Measurements from ENCODE around the gene ACVR2B.

DNA sequence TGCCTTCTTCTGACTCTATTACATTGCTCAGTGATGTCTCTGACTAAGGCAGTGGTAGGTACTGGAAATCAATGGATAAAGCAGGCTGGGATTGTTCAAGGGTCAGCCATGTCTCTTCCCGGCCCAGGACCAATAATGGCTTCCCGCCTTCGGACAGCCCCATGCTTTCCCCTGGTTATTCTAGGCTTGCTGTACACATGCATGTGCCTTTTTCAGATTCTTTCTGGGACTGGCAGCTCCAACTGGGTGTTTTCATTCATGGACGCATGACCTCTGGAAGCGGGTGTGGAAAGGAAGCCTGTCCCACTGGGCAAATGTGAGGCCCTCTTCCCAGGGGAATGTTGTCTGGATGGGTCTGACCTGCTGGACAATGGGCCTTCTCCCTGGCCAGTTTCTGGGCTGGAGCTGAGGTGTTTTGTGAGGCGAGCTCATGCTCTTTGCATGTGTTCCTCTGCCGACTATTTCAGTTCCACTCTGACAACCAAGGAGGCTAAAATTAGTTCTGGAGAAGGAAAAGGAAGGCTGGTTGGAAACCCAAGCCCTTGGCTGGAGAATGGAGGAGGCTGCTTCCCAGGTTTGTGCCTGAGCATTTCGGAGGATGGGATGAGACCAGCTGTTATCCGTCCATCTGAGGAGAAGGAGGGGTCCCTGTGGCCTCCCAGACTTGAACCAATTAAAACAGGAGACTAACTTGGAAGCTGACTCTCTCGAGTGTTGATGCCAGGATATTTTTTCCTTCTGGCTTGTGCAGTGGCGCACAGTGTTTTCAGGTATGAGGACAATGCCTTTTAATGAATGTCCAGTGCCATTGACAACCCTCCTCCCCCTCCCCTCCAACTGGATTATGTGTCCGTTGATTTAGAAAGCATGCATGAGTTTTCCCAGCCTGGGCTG lies 6.9 kb downstream of the ACVR2B start:
- TF ChIP-seq, protein P1, sequence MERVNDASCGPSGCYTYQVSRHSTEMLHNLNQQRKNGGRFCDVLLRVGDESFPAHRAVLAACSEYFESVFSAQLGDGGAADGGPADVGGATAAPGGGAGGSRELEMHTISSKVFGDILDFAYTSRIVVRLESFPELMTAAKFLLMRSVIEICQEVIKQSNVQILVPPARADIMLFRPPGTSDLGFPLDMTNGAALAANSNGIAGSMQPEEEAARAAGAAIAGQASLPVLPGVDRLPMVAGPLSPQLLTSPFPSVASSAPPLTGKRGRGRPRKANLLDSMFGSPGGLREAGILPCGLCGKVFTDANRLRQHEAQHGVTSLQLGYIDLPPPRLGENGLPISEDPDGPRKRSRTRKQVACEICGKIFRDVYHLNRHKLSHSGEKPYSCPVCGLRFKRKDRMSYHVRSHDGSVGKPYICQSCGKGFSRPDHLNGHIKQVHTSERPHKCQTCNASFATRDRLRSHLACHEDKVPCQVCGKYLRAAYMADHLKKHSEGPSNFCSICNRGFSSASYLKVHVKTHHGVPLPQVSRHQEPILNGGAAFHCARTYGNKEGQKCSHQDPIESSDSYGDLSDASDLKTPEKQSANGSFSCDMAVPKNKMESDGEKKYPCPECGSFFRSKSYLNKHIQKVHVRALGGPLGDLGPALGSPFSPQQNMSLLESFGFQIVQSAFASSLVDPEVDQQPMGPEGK (CRISPR knock-in tag; IDR thresholded peaks at IDR 0.05; ENCODE audit: borderline replicate concordance), result no peak
- TF ChIP-seq OSR1 (CRISPR knock-in tag; IDR thresholded peaks at IDR 0.05) (no peak), BACH2 (CRISPR knock-in tag; IDR thresholded peaks at IDR 0.05; ENCODE audit: borderline replicate concordance) (no peak)

Measured in SK-N-SH treated with all-trans-retinoic acid at 6 μM for 48 hours (cell line).